GM18502 (cell line): ENCODE results near the gene LRRC26.
A peak's percentile ranks its signal among the peaks of the same experiment; 100 is the strongest.

Experiments
- ATAC-seq: cut with Tn5 transposase; IDR thresholded peaks from one replicate; pipeline ENCODE4 v1.9.1; 2021; ENCODE audit warnings: mild to moderate bottlenecking; ENCODE audit not compliant: unreplicated experiment, poor library complexity

The LRRC26 gene

GRCh38 chr9:137157618-137158415 lies 12.0 kb downstream of the LRRC26 start:
- no peak for ATAC-seq

- no peak for ATAC-seq
Observed at GRCh38 chr9:137156567-137157375, 13.1 kb downstream of the LRRC26 start.

- ATAC-seq = no peak
Observed at GRCh38 chr9:137152844-137153405, 16.9 kb downstream of the LRRC26 start.

- ATAC-seq = peak; percentile 43
Observed at GRCh38 chr9:137150617-137151457, 19.0 kb downstream of the LRRC26 start.

DNA sequence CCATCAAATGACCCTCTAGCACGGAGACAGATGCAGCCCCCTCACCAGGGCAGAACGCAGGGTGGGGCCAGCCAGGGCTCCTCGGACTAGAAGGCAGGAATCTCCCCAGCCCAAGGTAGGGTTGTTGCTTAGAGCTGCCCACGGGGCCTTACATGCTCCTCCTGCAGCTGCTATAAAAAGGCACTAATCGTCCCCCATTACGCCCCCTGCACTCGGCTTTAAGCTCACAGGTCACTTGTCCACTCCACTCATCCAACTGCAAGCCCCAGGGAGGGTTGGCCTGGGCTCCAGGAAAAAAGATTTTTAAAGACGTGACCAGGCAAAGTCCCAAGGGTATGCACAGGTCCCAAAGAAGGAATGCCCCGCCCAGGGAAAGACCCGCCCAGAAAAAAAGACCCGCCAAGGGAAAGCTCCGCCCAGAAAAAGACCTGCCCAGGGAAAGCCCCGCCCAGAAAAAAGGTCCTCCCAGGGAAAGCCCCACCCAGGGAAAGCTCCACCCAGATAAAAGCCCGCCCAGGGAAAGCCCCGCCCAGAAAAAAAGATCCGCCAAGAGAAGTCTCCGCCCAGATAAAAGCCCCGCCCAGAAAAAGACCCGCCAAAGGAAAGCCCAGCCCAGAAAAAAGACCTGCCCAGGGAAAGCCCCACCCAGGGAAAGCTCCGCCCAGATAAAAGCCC lies 19.8 kb downstream of the LRRC26 start:
- peak; percentile 37 for ATAC-seq

- ATAC-seq = no peak
Observed at GRCh38 chr9:137149363-137149762, 20.5 kb downstream of the LRRC26 start.

- no peak for ATAC-seq
Observed at GRCh38 chr9:137148661-137149060, 21.2 kb downstream of the LRRC26 start.

- ATAC-seq = no peak
Observed at GRCh38 chr9:137148242-137148641, 21.6 kb downstream of the LRRC26 start.

GRCh38 chr9:137147793-137148160 lies 22.1 kb downstream of the LRRC26 start:
- no peak for ATAC-seq

GRCh38 chr9:137147091-137147792 lies 22.6 kb downstream of the LRRC26 start:
- ATAC-seq = no peak

GRCh38 chr9:137146527-137146918 lies 23.3 kb downstream of the LRRC26 start:
- no peak for ATAC-seq

GRCh38 chr9:137145731-137146526 lies 23.9 kb downstream of the LRRC26 start:
- no peak for ATAC-seq

DNA sequence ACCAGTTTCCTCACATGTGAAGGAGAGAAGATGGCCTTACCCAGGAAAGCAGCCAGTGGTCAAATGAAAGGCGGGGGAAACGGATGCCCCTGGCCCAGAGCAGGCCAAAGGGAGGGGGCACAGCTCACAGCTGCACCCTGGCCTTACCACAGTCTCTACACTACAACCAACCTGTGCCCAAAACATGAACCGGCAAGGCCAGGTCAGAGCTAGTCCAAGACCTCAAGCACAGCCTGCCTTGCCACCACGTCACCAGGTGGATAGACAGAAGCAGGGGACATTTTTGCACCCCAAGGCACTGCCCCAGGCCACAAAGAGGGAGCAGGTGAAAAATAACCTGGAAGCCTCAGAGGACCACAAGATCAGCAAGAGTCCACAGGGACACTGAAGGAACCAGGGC lies 26.4 kb downstream of the LRRC26 start:
- ATAC-seq = no peak

DNA sequence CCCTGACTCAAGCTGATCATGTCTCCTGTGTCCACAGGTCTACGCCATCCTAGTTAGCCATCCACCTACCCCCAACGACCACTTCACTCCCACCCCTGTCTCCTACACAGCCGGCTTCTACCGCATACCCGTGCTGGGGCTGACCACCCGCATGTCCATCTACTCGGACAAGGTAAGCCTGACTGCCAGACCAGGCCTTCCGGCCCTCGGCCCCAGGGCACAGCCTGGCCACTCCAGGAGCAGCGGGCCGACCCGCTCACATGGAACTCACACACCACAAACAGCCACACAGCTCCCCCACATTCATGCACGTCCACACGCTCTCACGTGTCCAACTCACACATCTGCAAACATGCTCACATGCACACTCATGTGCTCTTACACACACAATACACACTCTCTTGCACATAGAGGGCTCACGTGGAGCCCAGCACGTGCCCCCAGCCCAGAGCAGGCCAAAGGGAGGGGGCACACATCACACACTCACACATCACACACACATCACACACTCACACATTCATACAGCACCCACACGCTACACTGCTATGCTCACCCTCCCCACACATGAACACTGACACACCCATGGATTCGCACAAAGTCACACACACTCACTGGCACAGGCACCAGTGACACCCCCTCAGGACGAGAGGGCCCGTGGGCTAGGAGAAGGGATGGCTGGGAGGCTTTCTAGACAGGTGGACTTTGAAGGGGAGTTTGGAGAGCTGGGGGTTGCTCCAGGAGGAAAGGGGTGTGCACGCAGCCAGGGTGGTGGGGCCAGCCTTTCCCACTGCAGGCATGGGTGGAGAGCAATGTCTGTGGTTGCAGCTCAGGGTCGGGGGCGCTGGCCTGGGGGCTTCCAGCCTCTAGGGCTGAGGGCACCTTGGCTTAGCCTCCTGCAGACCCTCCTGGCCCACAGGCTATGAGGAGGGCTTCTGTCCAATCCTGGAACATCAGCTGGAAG lies 27.6 kb downstream of the LRRC26 start:
- no peak for ATAC-seq

DNA sequence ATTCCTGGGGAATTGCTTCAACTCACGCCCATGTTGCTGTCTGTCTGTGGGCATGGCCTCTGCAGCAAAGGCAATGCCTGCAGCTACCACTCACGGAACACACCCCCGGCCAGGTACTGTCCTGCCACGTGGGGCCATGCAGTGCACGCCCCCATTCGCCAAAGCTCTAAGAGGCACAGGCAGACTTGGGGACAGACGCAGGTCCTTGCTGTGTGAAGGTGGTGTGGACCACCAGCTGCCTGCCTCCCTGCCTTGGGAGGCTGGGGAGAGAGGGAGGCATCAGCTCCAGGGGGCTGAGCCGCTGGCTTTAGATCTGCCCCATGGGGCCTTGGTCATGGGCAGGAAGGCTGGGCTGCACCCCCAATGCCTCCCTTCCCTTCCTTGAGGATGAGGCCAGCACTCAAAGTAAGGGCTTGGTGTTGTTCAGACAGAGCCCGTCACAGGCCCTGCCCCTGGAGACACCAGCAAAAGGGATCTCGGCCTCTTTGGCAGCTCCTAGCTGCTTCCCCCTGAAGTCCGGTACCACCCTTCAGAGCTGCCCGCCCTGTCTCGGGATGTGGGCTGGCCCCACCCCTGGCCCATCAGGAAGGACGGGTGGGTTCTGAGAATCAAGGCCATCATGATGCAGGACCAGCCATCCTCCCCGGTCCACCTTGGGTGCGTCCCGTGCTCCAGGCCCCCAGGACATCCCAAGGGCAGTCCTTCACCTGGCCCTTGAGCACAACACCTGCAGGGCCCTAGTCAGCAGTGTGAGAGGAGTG lies 28.6 kb downstream of the LRRC26 start:
- no peak for ATAC-seq

DNA sequence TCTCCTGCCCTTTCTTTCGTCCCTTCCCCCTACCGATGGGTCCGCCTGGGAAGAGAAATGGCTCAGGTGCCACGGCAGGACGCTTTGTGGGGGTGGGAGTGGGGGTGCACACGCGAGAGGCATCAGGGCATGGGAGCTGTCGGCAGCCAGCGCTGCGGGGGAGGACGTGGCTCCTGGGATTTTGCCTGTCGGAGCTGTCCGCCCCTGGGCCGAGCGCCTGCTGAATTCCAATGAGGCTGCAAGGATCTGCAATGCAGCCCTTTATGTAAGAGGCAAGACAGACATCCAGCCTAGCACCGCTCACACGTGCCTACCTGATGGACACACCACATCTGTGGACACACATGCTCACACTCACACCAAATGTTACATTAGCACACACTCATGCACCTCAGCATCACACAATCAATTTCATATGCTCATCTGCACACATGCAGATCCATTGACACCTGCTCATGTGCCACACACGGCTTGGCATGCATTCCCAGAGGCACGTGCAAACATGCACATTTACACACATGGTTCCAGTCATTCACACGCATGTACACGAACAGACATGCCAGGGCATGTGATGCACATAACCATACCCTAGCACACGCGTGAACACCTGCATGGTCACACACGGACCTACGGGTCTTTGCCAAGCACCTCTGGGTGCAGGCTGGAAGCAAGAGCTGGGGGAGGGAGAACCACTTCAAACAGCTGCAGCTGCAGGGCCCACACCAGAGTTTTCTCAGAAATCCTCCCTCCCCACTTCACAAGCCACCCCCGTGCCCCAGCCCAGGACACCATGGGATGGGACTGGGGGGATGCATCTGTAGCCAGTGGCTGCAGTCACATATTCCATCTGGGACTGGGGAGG lies 29.5 kb downstream of the LRRC26 start:
- ATAC-seq = no peak
